GM23338 (cell line): Measurements from ENCODE around the gene HOXA11. TPM values are rescaled to one million over a fixed set of nuclear protein-coding genes. Genes with fewer than 3 reads are reported as not detected.
A peak's percentile ranks its signal among the peaks of the same experiment; 100 is the strongest.

ENCODE experiments used
- ATAC-seq: fragments of 200-7000 bp; cut with Tn5 transposase; 3 replicates; pipeline ENCODE4 v1.9.1; 2020
- DNase-seq: peaks from one replicate; pipeline ENCODE4 v3.0.0-alpha.2; 2015; ENCODE audit warnings: low spot score
- H2AFZ ChIP-seq: fragments of 200-600 bp; sonication (generic); 2 replicates; pipeline ENCODE4 v1.8.0; 2016; ENCODE audit warnings: antibody characterized with exemption, mild to moderate bottlenecking, moderate library complexity
- H3F3A ChIP-seq: fragments of 200-600 bp; sonication (generic); replicated peaks from 2 replicates; pipeline ENCODE4 v1.8.0; 2017; ENCODE audit warnings: antibody characterized with exemption, mixed run types, low read depth
- H3K27ac ChIP-seq: fragments of 200-600 bp; sonication (generic); 2 replicates; pipeline ENCODE4 v1.6.1; 2016; ENCODE audit warnings: low read depth
- H3K27me3 ChIP-seq: fragments of 200-600 bp; sonication (generic); 2 replicates; pipeline ENCODE4 v1.8.0; 2016; ENCODE audit warnings: mild to moderate bottlenecking, mixed run types, moderate library complexity; ENCODE audit not compliant: insufficient read depth
- H3K36me3 ChIP-seq: fragments of 200-600 bp; sonication (generic); 2 replicates; pipeline ENCODE4 v1.8.0; 2016; ENCODE audit warnings: mild to moderate bottlenecking; ENCODE audit not compliant: insufficient read depth
- H3K4me1 ChIP-seq: fragments of 200-600 bp; sonication (generic); 2 replicates; pipeline ENCODE4 v1.8.0; 2016; ENCODE audit warnings: mild to moderate bottlenecking, moderate library complexity; ENCODE audit not compliant: insufficient read depth
- H3K4me2 ChIP-seq: fragments of 200-600 bp; sonication (generic); 2 replicates; pipeline ENCODE4 v1.7.1; 2017; ENCODE audit warnings: mixed run types
- H3K4me3 ChIP-seq: fragments of 200-600 bp; sonication (generic); 2 replicates; pipeline ENCODE4 v1.6.1; 2016; ENCODE audit warnings: mixed run types
- H3K79me2 ChIP-seq: fragments of 200-600 bp; sonication (generic); replicated peaks from 2 replicates; pipeline ENCODE4 v1.8.0; 2017; ENCODE audit warnings: mild to moderate bottlenecking; ENCODE audit not compliant: insufficient read depth
- H3K9me2 ChIP-seq: fragments of 200-600 bp; sonication (generic); 2 replicates; pipeline ENCODE4 v1.8.0; 2017; ENCODE audit not compliant: insufficient read depth
- H4K20me1 ChIP-seq: fragments of 200-600 bp; sonication (generic); replicated peaks from 2 replicates; pipeline ENCODE4 v1.8.0; 2017; ENCODE audit warnings: mild to moderate bottlenecking; ENCODE audit not compliant: insufficient read depth
- H3K27ac Mint-ChIP-seq: 2 replicates; pipeline ENCODE4 v1.8.0; 2020; ENCODE audit warnings: inconsistent platforms, mild to moderate bottlenecking, moderate library complexity, mixed read lengths
- H3K27me3 Mint-ChIP-seq: 3 replicates; pipeline ENCODE4 v1.8.0; 2022; ENCODE audit warnings: low read depth, mild to moderate bottlenecking, moderate library complexity, mixed read lengths, inconsistent platforms; ENCODE audit not compliant: insufficient read depth, poor library complexity
- H3K36me3 Mint-ChIP-seq: 3 replicates; pipeline ENCODE4 v1.8.0; 2021; ENCODE audit warnings: low read depth, mild to moderate bottlenecking, inconsistent platforms, moderate library complexity, mixed read lengths
- H3K4me1 Mint-ChIP-seq: 3 replicates; pipeline ENCODE4 v1.8.0; 2020; ENCODE audit warnings: mild to moderate bottlenecking, inconsistent platforms, mixed read lengths
- H3K4me3 Mint-ChIP-seq: 3 replicates; pipeline ENCODE4 v1.8.0; 2021; ENCODE audit warnings: moderate library complexity, mild to moderate bottlenecking, inconsistent platforms, mixed read lengths
- H3K9me3 Mint-ChIP-seq: 3 replicates; pipeline ENCODE4 v1.8.0; 2020; ENCODE audit warnings: moderate library complexity, mild to moderate bottlenecking, inconsistent platforms, mixed read lengths
- EZH2 ChIP-seq: fragments of 200-600 bp; sonication (generic); IDR thresholded peaks from one replicate; pipeline ENCODE4 v1.8.0; 2017; ENCODE audit warnings: antibody characterized with exemption, mild to moderate bottlenecking, low read depth; ENCODE audit not compliant: unreplicated experiment
- NANOG ChIP-seq: IDR thresholded peaks from 2 replicates; pipeline ENCODE4 v1.6.1; 2016; ENCODE audit warnings: antibody characterized with exemption, borderline replicate concordance
- REST ChIP-seq: IDR thresholded peaks from one replicate; pipeline ENCODE4 v1.6.1; 2018; ENCODE audit warnings: antibody characterized with exemption; ENCODE audit not compliant: unreplicated experiment
- STAT1 ChIP-seq: IDR thresholded peaks from one replicate; pipeline ENCODE4 v1.6.1; 2016; ENCODE audit warnings: antibody characterized with exemption; ENCODE audit not compliant: unreplicated experiment
- ZNF114 ChIP-seq: fragments of 250-450 bp; sonication (Bioruptor Pico); IDR thresholded peaks from 2 replicates; pipeline ENCODE4 v1.5.0; 2020; ENCODE audit warnings: mild to moderate bottlenecking, moderate library complexity
- polyA plus RNA-seq: library from polyadenylated mRNA; unstranded; fragments of >200 nt; fragmentation: Nextera tagmentation; extraction: Ambion mirVana; gene quantifications from 2 replicates; pipeline ENCODE4 v1.2.1, GENCODE V29; 2016
- total RNA-seq: library from RNA; depleted of rRNA; stranded (reverse); fragments of >200 nt; shearing (Covaris generic); gene quantifications from 2 replicates; pipeline ENCODE4 v1.2.3, GENCODE V29; 2014
- TF ChIP-seq, protein P1 (sequence below): fragments of 250-450 bp; sonication (Bioruptor Pico); IDR thresholded peaks from 2 replicates; pipeline ENCODE4 v1.5.0; 2020; ENCODE audit warnings: mild to moderate bottlenecking, moderate library complexity

HOXA11 gene
- total and polyA plus RNA-seq, 2 experiments from 2014 or later = not detected

- no peak for TF ChIP-seq REST
Measured at GRCh38 chr7:27203365-27203953, 18.4 kb upstream of the HOXA11 start (continued).

- Mint-ChIP-seq H3K36me3 (no peaks in the 10 kb centered on the region), H3K4me3 (no peak overlapping the region), H3K4me1 (peaks cover 23% of the 10 kb centered on the region), H3K27me3 (peaks cover 95% of the 10 kb centered on the region), H3K27ac (no peak overlapping the region), H3K9me3 (no peaks in the 10 kb centered on the region; the same call in 2 of the 3 replicates)
- Histone ChIP-seq H3K9me2 (no peaks in the 10 kb centered on the region), H3K36me3 (no peaks in the 10 kb centered on the region), H3F3A (peaks cover 53% of the 10 kb centered on the region), H3K4me3 (no peak overlapping the region), H4K20me1 (peaks cover 61% of the 10 kb centered on the region), H3K79me2 (no peaks in the 10 kb centered on the region), H3K27ac (no peak overlapping the region), H3K4me2 (no peak overlapping the region), H2AFZ (no peak overlapping the region), H3K4me1 (peaks cover 25% of the 10 kb centered on the region; the same call in 1 of the 2 replicates), H3K27me3 (peaks cover 98% of the 10 kb centered on the region)
- no peak for DNase-seq
- no peak for ATAC-seq
- no peak for TF ChIP-seq ZNF114 (CRISPR knock-in tag)
- TF ChIP-seq STAT1 = no peak
- TF ChIP-seq, protein P1, sequence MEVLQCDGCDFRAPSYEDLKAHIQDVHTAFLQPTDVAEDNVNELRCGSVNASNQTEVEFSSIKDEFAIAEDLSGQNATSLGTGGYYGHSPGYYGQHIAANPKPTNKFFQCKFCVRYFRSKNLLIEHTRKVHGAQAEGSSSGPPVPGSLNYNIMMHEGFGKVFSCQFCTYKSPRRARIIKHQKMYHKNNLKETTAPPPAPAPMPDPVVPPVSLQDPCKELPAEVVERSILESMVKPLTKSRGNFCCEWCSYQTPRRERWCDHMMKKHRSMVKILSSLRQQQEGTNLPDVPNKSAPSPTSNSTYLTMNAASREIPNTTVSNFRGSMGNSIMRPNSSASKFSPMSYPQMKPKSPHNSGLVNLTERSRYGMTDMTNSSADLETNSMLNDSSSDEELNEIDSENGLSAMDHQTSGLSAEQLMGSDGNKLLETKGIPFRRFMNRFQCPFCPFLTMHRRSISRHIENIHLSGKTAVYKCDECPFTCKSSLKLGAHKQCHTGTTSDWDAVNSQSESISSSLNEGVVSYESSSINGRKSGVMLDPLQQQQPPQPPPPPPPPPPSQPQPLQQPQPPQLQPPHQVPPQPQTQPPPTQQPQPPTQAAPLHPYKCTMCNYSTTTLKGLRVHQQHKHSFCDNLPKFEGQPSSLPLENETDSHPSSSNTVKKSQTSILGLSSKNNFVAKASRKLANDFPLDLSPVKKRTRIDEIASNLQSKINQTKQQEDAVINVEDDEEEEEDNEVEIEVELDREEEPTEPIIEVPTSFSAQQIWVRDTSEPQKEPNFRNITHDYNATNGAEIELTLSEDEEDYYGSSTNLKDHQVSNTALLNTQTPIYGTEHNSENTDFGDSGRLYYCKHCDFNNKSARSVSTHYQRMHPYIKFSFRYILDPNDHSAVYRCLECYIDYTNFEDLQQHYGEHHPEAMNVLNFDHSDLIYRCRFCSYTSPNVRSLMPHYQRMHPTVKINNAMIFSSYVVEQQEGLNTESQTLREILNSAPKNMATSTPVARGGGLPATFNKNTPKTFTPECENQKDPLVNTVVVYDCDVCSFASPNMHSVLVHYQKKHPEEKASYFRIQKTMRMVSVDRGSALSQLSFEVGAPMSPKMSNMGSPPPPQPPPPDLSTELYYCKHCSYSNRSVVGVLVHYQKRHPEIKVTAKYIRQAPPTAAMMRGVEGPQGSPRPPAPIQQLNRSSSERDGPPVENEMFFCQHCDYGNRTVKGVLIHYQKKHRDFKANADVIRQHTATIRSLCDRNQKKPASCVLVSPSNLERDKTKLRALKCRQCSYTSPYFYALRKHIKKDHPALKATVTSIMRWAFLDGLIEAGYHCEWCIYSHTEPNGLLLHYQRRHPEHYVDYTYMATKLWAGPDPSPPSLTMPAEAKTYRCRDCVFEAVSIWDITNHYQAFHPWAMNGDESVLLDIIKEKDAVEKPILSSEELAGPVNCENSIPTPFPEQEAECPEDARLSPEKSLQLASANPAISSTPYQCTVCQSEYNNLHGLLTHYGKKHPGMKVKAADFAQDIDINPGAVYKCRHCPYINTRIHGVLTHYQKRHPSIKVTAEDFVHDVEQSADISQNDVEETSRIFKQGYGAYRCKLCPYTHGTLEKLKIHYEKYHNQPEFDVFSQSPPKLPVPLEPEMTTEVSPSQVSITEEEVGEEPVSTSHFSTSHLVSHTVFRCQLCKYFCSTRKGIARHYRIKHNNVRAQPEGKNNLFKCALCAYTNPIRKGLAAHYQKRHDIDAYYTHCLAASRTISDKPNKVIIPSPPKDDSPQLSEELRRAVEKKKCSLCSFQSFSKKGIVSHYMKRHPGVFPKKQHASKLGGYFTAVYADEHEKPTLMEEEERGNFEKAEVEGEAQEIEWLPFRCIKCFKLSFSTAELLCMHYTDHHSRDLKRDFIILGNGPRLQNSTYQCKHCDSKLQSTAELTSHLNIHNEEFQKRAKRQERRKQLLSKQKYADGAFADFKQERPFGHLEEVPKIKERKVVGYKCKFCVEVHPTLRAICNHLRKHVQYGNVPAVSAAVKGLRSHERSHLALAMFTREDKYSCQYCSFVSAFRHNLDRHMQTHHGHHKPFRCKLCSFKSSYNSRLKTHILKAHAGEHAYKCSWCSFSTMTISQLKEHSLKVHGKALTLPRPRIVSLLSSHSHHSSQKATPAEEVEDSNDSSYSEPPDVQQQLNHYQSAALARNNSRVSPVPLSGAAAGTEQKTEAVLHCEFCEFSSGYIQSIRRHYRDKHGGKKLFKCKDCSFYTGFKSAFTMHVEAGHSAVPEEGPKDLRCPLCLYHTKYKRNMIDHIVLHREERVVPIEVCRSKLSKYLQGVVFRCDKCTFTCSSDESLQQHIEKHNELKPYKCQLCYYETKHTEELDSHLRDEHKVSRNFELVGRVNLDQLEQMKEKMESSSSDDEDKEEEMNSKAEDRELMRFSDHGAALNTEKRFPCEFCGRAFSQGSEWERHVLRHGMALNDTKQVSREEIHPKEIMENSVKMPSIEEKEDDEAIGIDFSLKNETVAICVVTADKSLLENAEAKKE (CRISPR knock-in tag) = no peak
- TF ChIP-seq NANOG = no peak
- TF ChIP-seq EZH2 = peak; percentile 34
Measured at GRCh38 chr7:27202862-27203134, 17.8 kb upstream of the HOXA11 start.
